HG02759 (cell line): ENCODE measurements around the gene SPINK8.
"Not testable (repeated sequence)": the region's sequence is repeated elsewhere in the genome, so short reads cannot be mapped to it uniquely, and the experiment has no call there.

Source experiments
- ATAC-seq: cut with Tn5 transposase; IDR thresholded peaks from one replicate; pipeline ENCODE4 v1.9.1; 2021; ENCODE audit warnings: mild to moderate bottlenecking, moderate library complexity; ENCODE audit not compliant: unreplicated experiment

SPINK8 gene

GRCh38 chr3:48333346-48334245, at the start of gene SPINK8:
SPINK8 (minus strand) TSS chr3:48333661; CDS start chr3:48328341, 5,320 bp downstream.
- not testable (repeated sequence) for ATAC-seq

GRCh38 chr3:48372862-48373435, 39.5 kb upstream of the SPINK8 start:
- ATAC-seq, result no peak

GRCh38 chr3:48372377-48372770, 38.9 kb upstream of the SPINK8 start:
- ATAC-seq, result no peak

GRCh38 chr3:48371651-48372376, 38.4 kb upstream of the SPINK8 start, which contains the start of gene FBXW12:
FBXW12 (plus strand) TSS chr3:48372219; CDS start chr3:48372768, 549 bp downstream.
- no peak for ATAC-seq

- no peak for ATAC-seq
These were observed 36.9 kb upstream of the SPINK8 start for GRCh38 chr3:48370333-48370713.

GRCh38 chr3:48369693-48370332, 36.4 kb upstream of the SPINK8 start:
- no peak for ATAC-seq

- no peak for ATAC-seq
These were observed 33.7 kb upstream of the SPINK8 start for GRCh38 chr3:48367201-48367600.

- ATAC-seq, result no peak
These were observed 31.4 kb upstream of the SPINK8 start for GRCh38 chr3:48364840-48365239.

GRCh38 chr3:48361928-48362327, 28.5 kb upstream of the SPINK8 start:
- ATAC-seq, result no peak

- no peak for ATAC-seq
These were observed 23.0 kb upstream of the SPINK8 start for GRCh38 chr3:48356419-48356818.

- no peak for ATAC-seq
These were observed 20.5 kb upstream of the SPINK8 start for GRCh38 chr3:48353987-48354386.

GRCh38 chr3:48352546-48352945, 19.1 kb upstream of the SPINK8 start:
- no peak for ATAC-seq

- ATAC-seq, result no peak
These were observed 14.0 kb upstream of the SPINK8 start for GRCh38 chr3:48347500-48347899.

- ATAC-seq, result no peak
These were observed 12.6 kb upstream of the SPINK8 start for GRCh38 chr3:48345946-48346572.

GRCh38 chr3:48344867-48345507, 11.5 kb upstream of the SPINK8 start:
- no peak for ATAC-seq

- ATAC-seq, result no peak
These were observed 10.0 kb upstream of the SPINK8 start for GRCh38 chr3:48343432-48343831.

GRCh38 chr3:48338635-48339034, 5.2 kb upstream of the SPINK8 start:
- ATAC-seq, result no peak

- ATAC-seq, result not testable (repeated sequence)
These were observed 4.1 kb upstream of the SPINK8 start for GRCh38 chr3:48337536-48337935.

- not testable (repeated sequence) for ATAC-seq
These were observed 1.8 kb upstream of the SPINK8 start for GRCh38 chr3:48335286-48335685.

GRCh38 chr3:48334605-48335004, 1.1 kb upstream of the SPINK8 start:
- no peak for ATAC-seq
